K562 (cell line): Measurements from ENCODE around the gene TMC4. TPM values are rescaled to one million over a fixed set of nuclear protein-coding genes. Genes with fewer than 3 reads are reported as not detected.

Source experiments
- ARID2 ChIP-seq: fragments of 450-650 bp; IDR thresholded peaks from 2 replicates; pipeline ENCODE4 v1.6.1; 2017; ENCODE audit warnings: antibody characterized with exemption, mild to moderate bottlenecking
- CREM ChIP-seq: IDR thresholded peaks from 2 replicates; pipeline ENCODE4 v1.6.1; 2014; ENCODE audit warnings: antibody characterized with exemption, low read depth
- HCFC1 ChIP-seq: IDR thresholded peaks from 2 replicates; pipeline ENCODE4 v1.6.1; 2012; ENCODE audit warnings: low read depth, low read length, improper control_type of control experiment
- KLF6 ChIP-seq: fragments of 250-450 bp; sonication (Bioruptor Pico); IDR thresholded peaks from 2 replicates; pipeline ENCODE4 v1.4.0; 2020; ENCODE audit warnings: mild to moderate bottlenecking, moderate library complexity, borderline replicate concordance
- MBD2 ChIP-seq: sonication (generic); IDR thresholded peaks from 2 replicates; pipeline ENCODE4 v1.6.1; 2016; ENCODE audit warnings: low read depth, borderline replicate concordance
- NCOA4 ChIP-seq: fragments of 450-650 bp; IDR thresholded peaks from 2 replicates; pipeline ENCODE4 v1.6.1; 2018; ENCODE audit warnings: mild to moderate bottlenecking; ENCODE audit not compliant: partially characterized antibody
- NFATC3 ChIP-seq: fragments of 450-650 bp; IDR thresholded peaks from 2 replicates; pipeline ENCODE4 v1.6.1; 2017; ENCODE audit warnings: mild to moderate bottlenecking
- NONO ChIP-seq, 2 experiments: fragments of 200-400 bp in 1 of 2; fragments of 450-650 bp in 1 of 2; formaldehyde crosslinking in 1 of 2; IDR thresholded peaks; 2 replicates each; pipeline ENCODE4 v1.6.1; 2017; ENCODE audit warnings: low read depth in 2 of 2, mild to moderate bottlenecking in 2 of 2, moderate library complexity in 2 of 2, low read length in 1 of 2
- NR4A1 ChIP-seq, 2 experiments: fragments of 250-450 bp in 1 of 2; fragments of 450-650 bp in 1 of 2; sonication (Bioruptor Pico) in 1 of 2; IDR thresholded peaks; 2 replicates each; pipeline versions ENCODE4 v1.4.0 to v1.6.1; 2016 to 2020; ENCODE audit warnings: mild to moderate bottlenecking in 2 of 2, missing compliant biosample characterization in 1 of 2, missing genetic modification characterization in 1 of 2, moderate library complexity in 1 of 2
- RBFOX2 ChIP-seq: fragments of 200-400 bp; formaldehyde crosslinking; IDR thresholded peaks from 2 replicates; pipeline ENCODE4 v1.6.1; 2017; ENCODE audit warnings: low read depth, mild to moderate bottlenecking, low read length, moderate library complexity
- RFX1 ChIP-seq: fragments of 450-650 bp; IDR thresholded peaks from 2 replicates; pipeline ENCODE4 v1.6.1; 2016; ENCODE audit warnings: mild to moderate bottlenecking, moderate library complexity
- SMARCA5 ChIP-seq: fragments of 450-650 bp; IDR thresholded peaks from 2 replicates; pipeline ENCODE4 v1.6.1; 2016
- ZBTB17 ChIP-seq: fragments of 450-650 bp; formaldehyde crosslinking; IDR thresholded peaks from 2 replicates; pipeline ENCODE4 v1.4.0; 2020; ENCODE audit warnings: mild to moderate bottlenecking
- ZBTB7A ChIP-seq: IDR thresholded peaks from 2 replicates; pipeline ENCODE4 v1.6.1; 2011; ENCODE audit warnings: low read depth, mild to moderate bottlenecking, low read length, moderate library complexity, borderline replicate concordance; ENCODE audit not compliant: control insufficient read depth
- ZNF507 ChIP-seq: conservative IDR thresholded peaks from 2 replicates; pipeline ENCODE4 v1.6.1; 2017; ENCODE audit warnings: missing genetic modification characterization, missing compliant biosample characterization
- ZNF717 ChIP-seq: fragments of 250-450 bp; sonication (Bioruptor Pico); IDR thresholded peaks from 2 replicates; pipeline ENCODE4 v1.5.0; 2021
- polyA plus RNA-seq, 8 experiments: library from polyadenylated mRNA; depleted of rRNA in 4 of 8; stranded (reverse) in 5 of 8; unstranded in 3 of 8; fragments of >200 nt; fragmentation: Nextera tagmentation in 2 of 8; fragmentation: Illumina TruSeq in 1 of 8; extraction: Ambion mirVana in 2 of 8; extraction: Trizol in 1 of 8; gene quantifications; 2 replicates each; pipeline versions ENCODE4 v1.2.1 to v1.2.3, GENCODE V29; 2011 to 2014; ENCODE audit warnings: inconsistent platforms in 1 of 8, missing spikeins in 1 of 8
- total RNA-seq, 7 experiments: library from RNA; depleted of rRNA in 6 of 7; stranded (reverse); fragments of >200 nt in 6 of 7; fragmentation: Illumina TruSeq in 2 of 7; extraction: Trizol in 2 of 7; gene quantifications; 2 replicates each; pipeline versions ENCODE4 v1.2.1 to v1.2.3, GENCODE V29; 2011 to 2021; ENCODE audit warnings: low replicate concordance in 1 of 7
- TF ChIP-seq, protein P1 (sequence below), 2 experiments: fragments of 450-650 bp in 1 of 2; sonication (generic) in 1 of 2; formaldehyde crosslinking in 1 of 2; IDR thresholded peaks; 2 replicates each; pipeline versions ENCODE4 v1.7.1 to v1.9.0; 2016 to 2022; ENCODE audit warnings: inconsistent platforms in 1 of 2, mild to moderate bottlenecking in 1 of 2, missing genetic modification reagents in 1 of 2
- TF ChIP-seq, protein P2 (sequence below): sonication (generic); formaldehyde crosslinking; IDR thresholded peaks from 2 replicates; pipeline ENCODE4 v1.8.0; 2022; ENCODE audit warnings: missing genetic modification reagents, mild to moderate bottlenecking, moderate library complexity, borderline replicate concordance

The TMC4 gene
- total and polyA plus RNA-seq, 9 of the 15 experiments (the other 6 are each of a cell fraction or from before 2014, with no cell fraction given): 0.12 to 0.79 (median 0.36) TPM; not detected in 2

DNA sequence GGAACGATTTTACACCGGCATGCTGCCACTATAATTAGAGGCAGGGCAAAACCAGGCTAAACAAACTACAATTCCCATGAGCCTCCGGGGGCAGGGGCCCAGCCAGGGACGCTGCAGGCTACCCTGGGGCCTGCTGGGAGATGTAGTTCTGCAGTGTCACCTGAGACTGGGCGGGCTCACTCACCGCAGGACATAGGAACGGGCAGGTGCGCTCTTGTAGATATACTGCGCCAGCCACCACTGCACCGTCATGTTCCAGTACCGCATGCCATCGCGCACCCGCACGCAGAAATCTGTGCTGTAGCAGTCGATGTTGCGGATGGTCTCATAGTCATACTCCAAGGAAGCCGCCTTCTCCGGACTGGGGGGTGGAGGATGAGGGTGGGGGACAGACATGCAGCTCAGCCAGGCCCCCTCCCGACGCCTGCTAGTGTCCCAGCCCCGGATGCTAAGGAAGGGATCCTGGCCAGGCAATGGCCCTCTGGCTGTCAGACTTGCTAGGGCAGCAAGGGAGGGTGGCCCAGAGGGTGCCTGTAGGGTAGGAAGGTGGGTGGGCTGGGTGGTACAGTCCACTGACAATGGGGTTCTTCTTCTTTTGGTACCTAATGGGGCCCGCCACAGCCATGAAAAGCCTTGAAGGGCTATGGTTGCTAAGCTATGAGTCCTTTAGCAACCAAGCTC, 5.8 kb upstream of the TMC4 start (continued):
- TF ChIP-seq HCFC1 (peak; percentile 96), CREM (peak; percentile 55; the same call in 1 of the 2 replicates), ZBTB17 (CRISPR knock-in tag) (no peak), KLF6 (CRISPR knock-in tag) (no peak), MBD2 (peak; percentile 76), ZNF717 (no peak), NFATC3 (no peak), ARID2 (no peak), NONO (IDR thresholded peaks at IDR 0.05; ENCODE audit: low read depth in 2 of 2, low read length in 1 of 2) (no peak), NCOA4 (no peak), SMARCA5 (no peak), ZBTB7A (no peak), NR4A1 (CRISPR knock-in tag; IDR thresholded peaks at IDR 0.05) (no peak), NR4A1 (tag; IDR thresholded peaks at IDR 0.05) (no peak), ZNF507 (tag) (no peak), RFX1 (no peak), RBFOX2 (peak; percentile 55; the same call in 1 of the 2 replicates)
- TF ChIP-seq, protein P1, sequence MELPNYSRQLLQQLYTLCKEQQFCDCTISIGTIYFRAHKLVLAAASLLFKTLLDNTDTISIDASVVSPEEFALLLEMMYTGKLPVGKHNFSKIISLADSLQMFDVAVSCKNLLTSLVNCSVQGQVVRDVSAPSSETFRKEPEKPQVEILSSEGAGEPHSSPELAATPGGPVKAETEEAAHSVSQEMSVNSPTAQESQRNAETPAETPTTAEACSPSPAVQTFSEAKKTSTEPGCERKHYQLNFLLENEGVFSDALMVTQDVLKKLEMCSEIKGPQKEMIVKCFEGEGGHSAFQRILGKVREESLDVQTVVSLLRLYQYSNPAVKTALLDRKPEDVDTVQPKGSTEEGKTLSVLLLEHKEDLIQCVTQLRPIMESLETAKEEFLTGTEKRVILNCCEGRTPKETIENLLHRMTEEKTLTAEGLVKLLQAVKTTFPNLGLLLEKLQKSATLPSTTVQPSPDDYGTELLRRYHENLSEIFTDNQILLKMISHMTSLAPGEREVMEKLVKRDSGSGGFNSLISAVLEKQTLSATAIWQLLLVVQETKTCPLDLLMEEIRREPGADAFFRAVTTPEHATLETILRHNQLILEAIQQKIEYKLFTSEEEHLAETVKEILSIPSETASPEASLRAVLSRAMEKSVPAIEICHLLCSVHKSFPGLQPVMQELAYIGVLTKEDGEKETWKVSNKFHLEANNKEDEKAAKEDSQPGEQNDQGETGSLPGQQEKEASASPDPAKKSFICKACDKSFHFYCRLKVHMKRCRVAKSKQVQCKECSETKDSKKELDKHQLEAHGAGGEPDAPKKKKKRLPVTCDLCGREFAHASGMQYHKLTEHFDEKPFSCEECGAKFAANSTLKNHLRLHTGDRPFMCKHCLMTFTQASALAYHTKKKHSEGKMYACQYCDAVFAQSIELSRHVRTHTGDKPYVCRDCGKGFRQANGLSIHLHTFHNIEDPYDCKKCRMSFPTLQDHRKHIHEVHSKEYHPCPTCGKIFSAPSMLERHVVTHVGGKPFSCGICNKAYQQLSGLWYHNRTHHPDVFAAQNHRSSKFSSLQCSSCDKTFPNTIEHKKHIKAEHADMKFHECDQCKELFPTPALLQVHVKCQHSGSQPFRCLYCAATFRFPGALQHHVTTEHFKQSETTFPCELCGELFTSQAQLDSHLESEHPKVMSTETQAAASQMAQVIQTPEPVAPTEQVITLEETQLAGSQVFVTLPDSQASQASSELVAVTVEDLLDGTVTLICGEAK (IDR thresholded peaks at IDR 0.05): no peak
- TF ChIP-seq, protein P1 (CRISPR knock-in tag; IDR thresholded peaks at IDR 0.05): no peak
- TF ChIP-seq, protein P2, sequence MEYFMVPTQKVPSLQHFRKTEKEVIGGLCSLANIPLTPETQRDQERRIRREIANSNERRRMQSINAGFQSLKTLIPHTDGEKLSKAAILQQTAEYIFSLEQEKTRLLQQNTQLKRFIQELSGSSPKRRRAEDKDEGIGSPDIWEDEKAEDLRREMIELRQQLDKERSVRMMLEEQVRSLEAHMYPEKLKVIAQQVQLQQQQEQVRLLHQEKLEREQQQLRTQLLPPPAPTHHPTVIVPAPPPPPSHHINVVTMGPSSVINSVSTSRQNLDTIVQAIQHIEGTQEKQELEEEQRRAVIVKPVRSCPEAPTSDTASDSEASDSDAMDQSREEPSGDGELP (CRISPR knock-in tag): peak; percentile 13; the same call in 1 of the 2 replicates
